Measurements from ENCODE around the gene EVI5L. TPM values are rescaled to one million over a fixed set of nuclear protein-coding genes. Genes with fewer than 3 reads are reported as not detected.

Gene EVI5L
- total and polyA plus RNA-seq, 2 of the 4 experiments (the other 2 are of a cell fraction), result 12.7 to 14.6 TPM

DNA sequence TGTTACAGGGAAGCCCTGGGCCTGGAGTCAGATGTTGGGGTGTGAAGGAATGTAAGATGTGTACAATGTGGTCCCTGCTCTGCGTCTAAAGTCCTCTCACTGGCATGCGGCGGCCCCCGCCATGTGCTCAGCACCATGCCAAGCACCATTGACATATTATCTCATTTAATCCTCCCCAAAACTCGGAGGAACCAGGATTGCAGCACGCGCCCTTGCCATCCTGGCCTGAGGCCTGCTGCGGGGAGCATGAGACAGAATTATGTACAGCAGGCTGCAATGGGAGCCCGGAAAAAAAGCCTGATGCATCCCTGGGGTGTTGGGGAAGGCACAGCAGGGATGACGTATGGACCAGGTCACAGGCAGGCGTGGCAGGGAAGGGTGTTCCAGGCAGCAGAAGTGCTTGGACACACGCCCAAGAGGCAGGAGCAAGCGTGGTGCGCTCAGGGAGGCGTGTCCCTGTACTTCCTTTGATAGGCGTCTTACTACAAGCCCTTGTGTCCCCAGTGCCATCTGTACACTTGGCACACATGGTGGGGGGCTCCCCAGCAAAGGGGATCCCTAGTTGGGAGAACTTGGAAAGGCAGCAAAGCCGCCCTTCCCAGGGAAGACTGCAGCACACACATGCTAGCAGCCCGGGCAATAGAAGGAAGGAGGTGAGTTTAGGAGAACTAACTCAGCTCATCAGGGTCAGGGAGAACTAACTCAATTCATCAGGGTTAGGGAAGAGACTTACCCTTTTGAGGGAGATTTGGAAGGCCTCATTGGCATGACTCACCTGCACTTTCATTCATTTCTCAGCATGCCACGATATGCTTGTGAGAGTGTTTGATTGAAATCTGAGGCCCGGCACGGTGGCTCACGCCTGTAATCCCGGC lies 3.4 kb downstream of the EVI5L start:
- Histone ChIP-seq H3K9me1 (ENCODE audit: insufficient read depth, low read length) (peaks cover 6% of the 10 kb centered on the region), H4K20me1 (ENCODE audit: insufficient read depth, low read length) (peaks cover 10% of the 10 kb centered on the region), H4K8ac (ENCODE audit: low read depth in 2 of 2, low read length in 2 of 2) (no peak overlapping the region), H2BK120ac (ENCODE audit: low read depth, low read length) (no peak overlapping the region), H3K79me1 (ENCODE audit: low read depth in 1 of 2, low read length in 2 of 2) (peaks cover 5 to 56% of the 10 kb centered on the region in 2 experiments), H3K9ac (ENCODE audit: low read depth, low read length) (no peak overlapping the region), H3K56ac (ENCODE audit: extremely low read depth, insufficient read depth, low read length) (no peak overlapping the region), H3K23ac (ENCODE audit: low read depth, low read length) (no peak overlapping the region), H3K27ac (ENCODE audit: insufficient read depth, low read length) (no peak overlapping the region), H4K5ac (ENCODE audit: low read depth, low read length) (no peak overlapping the region), H3K27me3 (ENCODE audit: control insufficient read depth, insufficient read depth, low read length) (0 out of 2 replicates have a peak, but pooled peaks cover under 1% of the 10 kb centered on the region), H3K4me2 (ENCODE audit: low read depth, low read length) (no peak overlapping the region), H3K14ac (replicated peaks; ENCODE audit: low read depth, low read length) (no peak overlapping the region), H2AK9ac (replicated peaks; ENCODE audit: low read depth, low read length, poor library complexity) (peak overlapping the region; percentile 48), H3K4me1 (ENCODE audit: control insufficient read depth, insufficient read depth, low read length) (peaks cover 16% of the 10 kb centered on the region), H3K4ac (ENCODE audit: low read depth, low read length) (no peak overlapping the region), H2AK5ac (ENCODE audit: low read depth, low read length) (no peak overlapping the region), H3K18ac (ENCODE audit: low read depth, low read length) (no peak overlapping the region), H3K9me3 (ENCODE audit: control insufficient read depth, insufficient read depth, low read length) (no peaks in the 10 kb centered on the region), H2BK15ac (ENCODE audit: low read depth, low read length) (no peak overlapping the region; the same call in 2 of the 3 replicates), H2BK5ac (ENCODE audit: low read depth, low read length, poor library complexity, severe bottlenecking) (no peak overlapping the region), H2AFZ (replicated peaks; ENCODE audit: low read length, poor library complexity) (peak overlapping the region; percentile 21), H2BK20ac (ENCODE audit: low read depth, low read length) (no peak overlapping the region), H3K4me3 (ENCODE audit: insufficient read depth, low read depth, low read length) (no peak overlapping the region), H4K91ac (ENCODE audit: insufficient read depth, low read depth, low read length) (no peak overlapping the region), H3K36me3 (ENCODE audit: control insufficient read depth, insufficient read depth, low read length) (no peaks in the 10 kb centered on the region)
- WGBS, 2 experiments (ENCODE audit: extremely low coverage in 2 of 2, insufficient read length in 1 of 2), result 76% methylated on average over 8 of the region's 23 CpGs; no CpG with 5 or more reads in 1 of the 2 experiments
- ChIA-PET CTCF (no interaction called here), POLR2A (ENCODE audit: unreplicated experiment) (no interaction called here)
- no TSS peak for BruUV-seq (replicated peaks)
- DNase-seq, result peak; percentile 33
- dilution Hi-C loops (cut with HindIII; ENCODE audit: low sequenced_read_pairs, unreplicated experiment) (no loop called here), in situ Hi-C loops (cut with MboI; ENCODE audit: low sequenced_read_pairs) (no loop called here), intact Hi-C loops (cut with micrococcal nuclease) (no loop called here)
- no peak for ATAC-seq (ENCODE audit: low read depth)
- TF ChIP-seq NFE2L2 (IDR thresholded peaks at IDR 0.05; ENCODE audit: low read depth, low read length) (no peak), MAFK (IDR thresholded peaks at IDR 0.05; ENCODE audit: low read depth, low read length) (no peak)
